ENCODE data around the gene MTMR8.

The MTMR8 gene

DNA sequence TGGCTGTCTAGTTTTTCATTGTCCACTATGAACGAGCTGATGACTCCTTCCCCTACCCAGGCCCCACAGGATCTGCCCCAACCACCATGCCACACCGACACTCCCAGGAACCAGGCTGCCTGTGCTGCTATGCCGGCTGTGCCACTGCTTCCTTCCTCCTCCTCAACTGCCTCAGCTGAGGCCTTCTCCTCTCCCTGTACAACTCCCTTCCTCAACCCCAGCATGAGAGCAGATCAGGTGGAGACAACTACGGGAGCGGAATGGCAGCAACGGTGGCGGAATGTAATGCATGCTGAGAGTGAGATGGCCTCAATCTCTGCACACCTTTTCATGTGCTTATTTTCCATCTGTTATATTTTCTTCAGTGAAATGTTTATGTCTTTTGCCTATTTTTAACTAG is 88.5 kb downstream of the MTMR8 start:
- DNase-seq (ENCODE audit: low read depth) = no peak

DNA sequence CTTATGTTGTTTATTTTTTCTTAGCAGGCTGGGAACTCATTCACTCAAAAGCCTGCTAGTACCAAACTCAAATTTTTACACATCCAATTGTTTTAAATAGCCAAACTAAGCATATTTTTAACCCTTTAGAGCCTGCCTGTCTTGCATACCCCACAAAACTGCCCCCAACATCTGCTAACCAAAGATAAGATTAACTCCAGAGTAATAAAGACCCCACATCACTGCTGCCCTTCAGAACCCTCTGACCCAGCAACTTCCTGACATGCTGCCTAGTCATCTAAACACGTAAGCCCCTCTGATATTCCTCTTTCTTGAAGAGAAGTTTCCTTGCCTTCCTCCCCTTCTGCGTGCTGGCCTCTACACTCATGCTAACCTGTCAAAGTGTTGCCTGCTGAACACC is 104.1 kb downstream of the MTMR8 start:
- no peak for DNase-seq (ENCODE audit: low read depth)

DNA sequence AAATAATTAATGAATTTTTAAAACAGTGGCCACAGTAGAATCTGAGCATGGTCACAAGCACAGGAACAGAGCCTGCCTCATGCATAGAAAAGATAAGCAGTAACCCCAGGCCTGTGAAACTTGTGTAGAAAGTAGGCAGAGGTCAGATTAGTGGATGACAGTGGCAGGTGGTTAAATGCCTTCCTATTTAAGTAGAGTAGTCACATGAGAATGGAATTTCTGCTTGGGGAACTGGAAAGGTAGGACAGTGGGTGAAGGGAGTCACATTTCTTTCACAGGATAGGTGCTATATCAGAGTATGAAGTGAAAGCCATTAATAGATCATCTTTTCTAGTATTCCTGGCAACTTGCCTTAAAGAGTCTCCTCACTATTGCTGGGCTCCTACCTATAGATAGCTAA is 130.0 kb downstream of the MTMR8 start:
- DNase-seq (ENCODE audit: low read depth) = no peak

DNA sequence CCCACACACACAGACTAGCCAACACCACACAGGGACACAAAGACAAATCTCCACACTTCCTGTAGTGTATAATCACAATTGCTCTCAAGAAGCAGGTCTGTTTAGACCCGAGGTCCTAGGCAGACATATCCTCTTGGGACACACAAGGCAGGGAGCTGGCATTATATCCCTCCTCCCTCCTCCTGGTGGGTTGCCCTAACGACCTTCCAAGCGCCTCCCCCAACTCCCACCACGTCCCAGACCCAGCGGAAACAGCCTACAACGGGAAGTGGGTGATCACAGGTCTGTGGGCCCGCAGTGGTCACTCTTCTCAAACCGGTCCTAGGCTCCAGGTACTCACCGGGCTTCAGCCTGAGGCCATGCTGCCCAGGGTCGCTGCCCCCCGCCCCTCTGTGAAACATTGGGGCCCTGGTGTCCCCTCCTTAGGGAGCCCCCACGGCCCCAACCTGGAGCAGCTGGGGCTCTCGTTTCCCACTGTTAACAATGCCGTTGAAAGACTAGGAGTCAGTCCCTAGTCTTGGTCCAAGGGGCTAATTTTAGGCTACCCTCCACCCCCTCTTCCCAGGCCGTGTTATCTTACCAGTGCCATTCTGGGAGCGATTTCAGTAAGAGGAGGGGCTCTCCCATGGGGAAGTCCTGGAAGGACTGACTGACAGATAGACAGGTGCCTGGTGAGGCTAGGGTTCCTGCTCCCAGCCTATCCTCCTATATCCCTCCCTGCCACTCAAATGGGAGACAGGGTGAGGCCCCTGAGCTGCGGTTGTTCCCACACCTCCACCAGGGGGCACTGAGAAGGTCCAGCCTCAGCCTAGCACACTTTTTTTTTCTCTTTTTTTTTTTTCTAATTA is 164.9 kb downstream of the MTMR8 start, which contains the start of gene ASB12:
TSS of gene ASB12 (minus strand) at position 485 of the 848 bp plus-strand sequence. CDS start 4,957 bp downstream, outside the sequence.
- DNase-seq (ENCODE audit: low read depth) = no peak

DNA sequence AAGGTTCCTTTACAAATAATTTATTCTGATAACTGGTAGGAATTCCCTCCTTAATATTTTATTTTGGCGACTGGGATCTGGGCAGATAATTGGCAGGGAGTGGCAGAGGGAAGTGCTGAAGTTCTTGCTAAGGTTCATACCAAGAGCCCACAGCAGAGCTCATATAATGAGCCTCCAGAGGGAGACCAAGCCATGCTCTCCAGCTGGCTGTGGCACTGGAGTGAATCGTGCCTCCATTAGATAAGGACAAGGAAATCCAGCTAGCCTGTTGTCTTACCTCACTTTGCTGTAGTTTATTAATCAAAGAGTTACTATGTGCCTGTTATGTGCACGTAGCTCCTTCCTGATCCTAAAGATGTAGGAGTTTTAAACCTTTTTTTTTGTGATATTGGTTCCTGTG is 166.1 kb downstream of the MTMR8 start:
- no peak for DNase-seq (ENCODE audit: low read depth)

Measured in activated gamma-delta T cell treated with anti-CD3 and anti-CD28 coated beads, Interleukin-2, amount 50 U/mL, for 16 hours (primary cell).